Measurements from ENCODE around the gene C7orf57. TPM values are rescaled to one million over a fixed set of nuclear protein-coding genes. Genes with fewer than 3 reads are reported as not detected.
"Not testable (repeated sequence)": the region's sequence is repeated elsewhere in the genome, so short reads cannot be mapped to it uniquely, and the experiment has no call there.

The C7orf57 gene
- total RNA-seq: under 1 TPM; 0.32 to 0.95 TPM

DNA sequence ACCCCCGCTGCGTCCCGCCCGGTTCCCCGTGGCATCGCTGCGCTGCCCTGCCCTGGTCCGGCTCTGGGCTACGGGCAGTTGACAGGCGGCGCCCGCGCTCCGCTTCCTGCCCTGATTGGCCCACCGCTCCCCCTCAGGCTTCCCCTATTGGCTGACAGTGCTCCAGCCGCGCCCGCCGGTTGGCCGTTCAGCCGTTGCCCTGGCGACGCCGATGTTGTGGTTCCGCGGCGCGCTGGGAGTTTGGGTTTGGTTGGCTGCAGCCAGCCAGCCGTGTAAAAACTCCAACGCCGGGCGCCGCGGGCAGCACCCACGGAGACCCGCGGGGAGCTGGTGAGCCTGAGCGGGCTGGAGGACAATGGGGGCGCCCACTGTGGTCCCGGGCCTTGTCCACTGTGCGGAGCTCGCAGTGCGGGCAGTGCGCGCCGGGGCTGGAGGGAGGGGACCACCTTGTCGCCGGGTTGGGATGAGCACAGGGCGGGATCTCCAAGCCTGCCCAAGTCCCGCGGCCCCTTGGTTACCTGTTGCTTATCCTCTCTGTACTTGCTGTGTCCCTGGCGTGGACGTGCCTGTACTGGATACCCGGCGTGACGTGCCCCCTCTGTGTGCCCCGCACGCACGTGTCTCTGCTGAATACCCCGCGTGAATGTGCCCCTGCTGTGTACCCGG, at the start of gene C7orf57:
Gene C7orf57, plus strand, starts transcription at position 243 of the 666 bp plus-strand sequence. CDS start 766 bp downstream, outside the sequence.
- Mint-ChIP-seq H3K36me3 (ENCODE audit: low read depth) (no peaks in the 10 kb centered on the region), H3K9me3 (no peaks in the 10 kb centered on the region), H3K27me3 (peaks cover 22% of the 10 kb centered on the region), H3K4me1 (peaks cover 6% of the 10 kb centered on the region), H3K4me3 (peak within 1 kb of the TSS; percentile 86), H3K27ac (peak within 1 kb of the TSS; percentile 71)
- peak; percentile 100 for ATAC-seq (replicated peaks)

DNA sequence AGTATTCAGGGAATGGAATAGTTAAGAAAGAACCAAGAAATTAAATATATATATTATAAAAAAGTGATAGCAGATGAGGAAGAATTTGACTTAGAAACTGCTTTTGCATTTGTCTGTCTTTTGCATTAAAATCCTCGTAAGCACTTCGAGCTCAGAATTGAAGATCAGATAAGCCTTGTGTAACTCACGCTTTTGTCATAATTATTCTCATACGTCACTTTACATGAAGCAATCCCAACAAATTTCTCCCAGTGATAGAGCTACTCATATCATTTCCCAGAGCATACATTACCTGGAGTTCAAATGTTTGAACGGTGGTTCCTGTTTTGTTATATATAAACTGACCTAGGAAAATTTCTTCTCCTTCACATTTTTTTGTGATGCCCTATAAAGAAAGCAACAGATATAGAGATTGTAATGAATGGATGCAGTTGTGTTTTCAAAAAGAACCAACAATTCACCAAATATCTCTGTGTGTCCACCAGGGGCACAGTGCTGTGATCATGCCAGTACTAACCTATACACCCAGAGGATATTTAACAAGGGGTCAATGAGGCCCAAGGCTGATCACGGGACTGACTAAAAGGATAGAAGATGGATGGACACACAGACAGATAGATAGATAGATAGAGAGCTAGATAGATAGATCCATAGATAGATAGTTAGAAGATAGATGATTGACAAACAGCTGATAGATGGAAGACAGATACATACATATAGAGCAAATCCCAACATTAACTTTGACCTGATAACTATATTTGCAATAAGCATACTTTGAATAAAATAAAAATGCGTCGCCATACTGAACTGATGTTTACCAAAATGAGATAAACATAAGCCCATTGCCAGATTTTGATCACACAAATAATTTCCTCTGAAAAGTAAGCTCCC, 46.6 kb upstream of the C7orf57 start:
- Mint-ChIP-seq H3K4me3 (no peak overlapping the region), H3K36me3 (ENCODE audit: low read depth) (no peaks in the 10 kb centered on the region), H3K27ac (no peak overlapping the region), H3K4me1 (peaks cover 19% of the 10 kb centered on the region), H3K9me3 (no peaks in the 10 kb centered on the region), H3K27me3 (no peaks in the 10 kb centered on the region)
- ATAC-seq (replicated peaks): no peak

DNA sequence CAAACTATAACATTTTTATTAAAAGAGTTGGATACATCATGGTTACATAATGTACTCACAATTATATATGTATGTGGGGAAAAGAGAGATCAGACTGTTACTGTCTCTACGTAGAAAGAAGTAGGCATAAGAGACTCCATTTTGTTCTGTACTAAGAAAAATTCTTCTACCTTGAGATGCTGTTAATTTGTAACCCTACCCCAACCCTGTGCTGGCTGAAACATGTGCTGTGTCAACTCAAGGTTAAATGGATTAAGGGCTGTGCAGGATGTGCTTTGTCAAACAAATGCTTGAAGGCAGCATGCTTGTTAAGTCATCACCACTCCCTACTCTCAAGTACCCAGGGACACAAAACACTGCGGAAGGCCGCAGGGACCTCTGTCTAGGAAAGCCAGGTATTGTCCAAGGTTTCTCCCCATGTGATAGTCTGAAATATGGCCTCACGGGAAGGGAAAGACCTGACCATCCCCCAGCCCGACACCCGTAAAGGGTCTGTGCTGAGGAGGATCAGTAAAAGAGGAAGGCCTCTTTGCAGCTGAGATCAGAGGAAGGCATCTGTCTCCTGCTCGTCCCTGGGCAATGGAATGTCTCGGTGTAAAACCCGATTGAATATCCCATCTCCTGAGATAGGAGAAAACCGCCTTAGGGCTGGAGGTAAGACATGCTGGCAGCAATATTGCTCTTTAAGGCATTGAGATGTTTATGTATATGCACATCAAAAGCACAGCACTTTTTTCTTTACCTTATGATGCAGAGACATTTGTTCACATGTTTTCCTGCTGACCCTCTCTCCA, 45.5 kb upstream of the C7orf57 start:
- H3K27me3 Mint-ChIP-seq; H3K9me3 Mint-ChIP-seq; H3K27ac Mint-ChIP-seq; H3K36me3 Mint-ChIP-seq (ENCODE audit: low read depth); H3K4me3 Mint-ChIP-seq; ATAC-seq (replicated peaks): not testable (repeated sequence)
- peaks cover 23% of the 10 kb centered on the region for H3K4me1 Mint-ChIP-seq

DNA sequence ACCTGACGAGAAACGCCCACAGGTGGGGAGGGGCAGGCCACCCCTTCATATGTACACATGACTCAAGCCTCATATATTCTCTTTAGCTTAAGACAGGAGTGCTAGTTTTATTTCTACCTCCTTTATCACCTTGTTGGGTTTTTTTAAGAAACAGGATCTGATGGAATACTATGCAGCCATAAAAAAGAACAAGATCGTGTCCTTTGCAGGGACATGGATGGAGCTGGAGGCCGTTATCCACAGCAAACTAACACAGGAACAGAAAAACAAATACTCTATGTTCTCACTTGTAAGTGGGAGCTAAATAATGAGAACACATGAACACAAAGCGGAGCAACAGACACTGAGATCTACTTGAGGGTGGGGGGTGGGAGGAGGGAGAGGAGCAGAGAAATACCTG, 44.8 kb upstream of the C7orf57 start:
- Mint-ChIP-seq H3K27ac (no peak overlapping the region), H3K9me3 (peaks cover 6% of the 10 kb centered on the region), H3K4me1 (peaks cover 25% of the 10 kb centered on the region), H3K36me3 (ENCODE audit: low read depth) (no peaks in the 10 kb centered on the region), H3K4me3 (peak overlapping the region; percentile 38), H3K27me3 (no peaks in the 10 kb centered on the region)
- no peak for ATAC-seq (replicated peaks)

DNA sequence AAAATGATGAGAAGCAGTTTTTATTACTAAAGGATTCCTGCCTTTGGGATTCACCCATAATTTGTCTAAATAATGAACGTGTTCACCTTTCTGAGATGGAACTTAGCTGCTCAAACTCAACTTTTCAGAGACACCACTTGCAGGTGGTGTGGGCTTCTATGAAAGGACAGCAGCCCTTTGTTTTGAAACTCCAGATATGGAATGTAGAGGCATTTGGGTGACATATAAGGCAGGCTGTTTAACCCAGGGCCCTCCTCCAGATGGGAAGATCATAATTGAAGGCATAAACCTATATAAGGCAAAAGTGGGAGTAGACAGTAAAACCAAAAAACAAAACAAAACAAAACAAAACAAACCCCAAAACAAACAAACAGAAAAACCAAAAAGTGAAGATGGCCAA, 44.1 kb upstream of the C7orf57 start:
- peak; percentile 8 for ATAC-seq (replicated peaks)
- Mint-ChIP-seq H3K9me3 (peaks cover 6% of the 10 kb centered on the region), H3K27me3 (no peaks in the 10 kb centered on the region), H3K4me3 (peak overlapping the region; percentile 91), H3K4me1 (peaks cover 25% of the 10 kb centered on the region), H3K36me3 (ENCODE audit: low read depth) (no peaks in the 10 kb centered on the region), H3K27ac (peak overlapping the region; percentile 89)

DNA sequence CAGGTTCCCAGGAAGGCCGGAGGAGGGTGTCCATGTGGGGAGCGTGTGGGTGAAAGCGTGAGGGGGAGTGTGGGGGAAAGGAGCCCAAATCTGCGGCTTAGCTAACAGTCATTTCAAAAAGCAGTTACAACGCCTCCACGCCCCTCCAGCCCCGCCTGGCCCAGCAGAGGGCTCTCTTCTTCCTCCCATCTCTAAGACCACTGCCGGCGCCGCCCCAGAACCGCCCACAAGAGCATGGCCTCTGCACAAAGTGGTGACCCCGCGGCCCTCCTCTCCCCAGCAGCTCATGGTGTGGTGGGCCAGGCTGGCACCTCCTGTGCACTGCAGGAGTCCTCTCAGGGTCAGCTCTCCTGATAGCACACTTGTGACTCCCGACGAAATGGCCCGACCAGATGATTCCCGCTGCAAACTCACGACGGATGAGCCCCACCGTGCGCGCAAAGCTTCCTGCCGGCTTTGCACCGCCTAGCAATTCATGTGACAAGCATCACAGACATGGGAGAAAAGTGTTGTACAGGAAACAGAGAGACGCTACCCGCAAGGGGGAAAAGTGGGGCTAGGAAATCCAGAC, 43.5 kb upstream of the C7orf57 start:
- Mint-ChIP-seq H3K4me1 (peaks cover 25% of the 10 kb centered on the region), H3K27me3 (no peaks in the 10 kb centered on the region), H3K4me3 (peak overlapping the region; percentile 91), H3K27ac (peak overlapping the region; percentile 89), H3K36me3 (ENCODE audit: low read depth) (no peaks in the 10 kb centered on the region), H3K9me3 (peaks cover 6% of the 10 kb centered on the region)
- peak; percentile 97 for ATAC-seq (replicated peaks)

DNA sequence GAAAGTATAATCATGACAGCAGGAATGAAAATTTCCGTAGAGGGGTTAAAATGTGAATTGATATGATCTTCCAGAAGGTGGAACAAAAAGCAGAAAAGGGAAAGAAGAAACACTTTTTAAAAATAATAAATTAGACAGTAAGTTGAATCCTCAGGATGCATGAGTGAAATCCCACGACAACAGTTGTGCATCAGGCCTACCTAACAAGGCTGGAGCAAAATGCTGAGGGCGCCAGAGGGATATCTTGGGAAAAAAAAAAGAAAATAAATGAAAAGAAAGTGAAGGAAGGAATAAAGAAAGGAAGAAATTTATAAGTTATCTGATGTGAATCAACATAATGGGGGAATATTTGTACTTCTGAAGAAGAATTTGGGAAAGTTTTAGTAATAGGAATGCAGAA, 42.9 kb upstream of the C7orf57 start:
- Mint-ChIP-seq H3K9me3 (peaks cover 6% of the 10 kb centered on the region), H3K4me1 (peaks cover 25% of the 10 kb centered on the region), H3K36me3 (ENCODE audit: low read depth) (no peaks in the 10 kb centered on the region), H3K4me3 (peak overlapping the region; percentile 91), H3K27me3 (no peaks in the 10 kb centered on the region), H3K27ac (peak overlapping the region; percentile 89)
- ATAC-seq (replicated peaks): no peak

DNA sequence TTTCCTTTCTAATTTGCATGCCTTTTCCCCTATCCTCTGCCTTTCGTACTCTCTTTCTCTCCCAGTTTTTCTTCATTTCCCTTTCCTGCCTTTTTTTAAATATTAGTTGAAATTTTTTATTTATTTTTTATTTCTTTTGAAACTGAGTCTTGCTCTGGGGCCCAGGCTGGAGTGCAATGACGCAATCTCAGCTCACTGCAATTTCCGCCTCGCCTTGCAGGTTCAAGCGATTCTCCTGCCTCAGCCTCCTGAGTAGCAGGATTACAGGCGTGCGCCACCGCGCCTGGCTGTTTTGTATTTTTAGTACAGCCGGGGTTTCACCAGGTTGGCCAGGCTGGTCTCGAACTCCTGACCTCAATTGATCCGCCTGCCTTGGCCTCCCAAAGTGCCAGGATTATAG, 35.9 kb upstream of the C7orf57 start:
- ATAC-seq (replicated peaks): no peak
- H3K36me3 Mint-ChIP-seq (ENCODE audit: low read depth): no peaks in the 10 kb centered on the region
- no peaks in the 10 kb centered on the region for H3K27me3 Mint-ChIP-seq
- H3K4me1 Mint-ChIP-seq: peaks cover 6% of the 10 kb centered on the region
- peaks cover 6% of the 10 kb centered on the region for H3K9me3 Mint-ChIP-seq
- H3K4me3 Mint-ChIP-seq: no peak overlapping the region
- no peak overlapping the region for H3K27ac Mint-ChIP-seq

DNA sequence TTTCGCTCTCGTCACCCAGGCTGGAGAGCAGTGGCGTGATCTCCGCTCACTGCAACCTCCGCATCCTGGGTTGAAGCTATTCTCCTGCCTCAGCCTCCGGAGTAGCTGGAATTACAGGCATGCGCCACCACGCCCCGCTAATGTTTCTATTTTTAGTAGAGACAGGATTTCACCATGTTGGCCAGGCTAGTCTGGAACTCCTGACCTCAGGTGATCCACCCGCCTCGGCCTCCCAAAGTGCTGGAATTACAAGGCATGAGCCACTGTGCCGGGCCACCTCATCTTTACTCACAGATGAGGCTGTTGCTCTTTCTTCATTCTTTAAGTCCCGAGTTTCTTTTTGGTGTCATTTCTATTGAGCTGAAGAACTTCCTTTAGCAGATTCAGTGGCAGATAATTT, 35.2 kb upstream of the C7orf57 start:
- not testable (repeated sequence) for H3K4me1 Mint-ChIP-seq; H3K9me3 Mint-ChIP-seq; ATAC-seq (replicated peaks); H3K36me3 Mint-ChIP-seq (ENCODE audit: low read depth); H3K27me3 Mint-ChIP-seq; H3K27ac Mint-ChIP-seq; H3K4me3 Mint-ChIP-seq

DNA sequence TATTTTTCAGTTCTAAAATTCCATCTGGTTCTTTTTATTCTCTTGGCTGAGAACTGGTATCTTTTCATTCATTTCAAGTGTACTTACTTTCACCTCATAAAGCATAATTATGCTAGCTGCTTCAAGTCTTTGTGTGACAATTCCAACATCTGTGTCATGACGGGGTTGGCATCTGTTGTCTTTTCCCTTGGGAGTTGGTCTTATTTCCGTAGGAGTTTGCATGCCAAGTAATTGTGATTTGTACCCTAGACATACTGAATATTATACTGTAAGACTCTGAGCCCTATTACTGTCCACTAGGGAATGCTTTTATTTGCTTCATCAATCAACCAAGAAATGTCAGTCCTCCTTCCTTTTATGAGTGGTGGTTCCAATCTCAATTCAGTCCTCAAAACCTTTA, 31.3 kb upstream of the C7orf57 start:
- H3K4me1 Mint-ChIP-seq: no peaks in the 10 kb centered on the region
- no peak for ATAC-seq (replicated peaks)
- H3K27ac Mint-ChIP-seq: no peak overlapping the region
- H3K27me3 Mint-ChIP-seq: peaks cover 3% of the 10 kb centered on the region
- H3K36me3 Mint-ChIP-seq (ENCODE audit: low read depth): no peaks in the 10 kb centered on the region
- no peaks in the 10 kb centered on the region for H3K9me3 Mint-ChIP-seq
- no peak overlapping the region for H3K4me3 Mint-ChIP-seq

DNA sequence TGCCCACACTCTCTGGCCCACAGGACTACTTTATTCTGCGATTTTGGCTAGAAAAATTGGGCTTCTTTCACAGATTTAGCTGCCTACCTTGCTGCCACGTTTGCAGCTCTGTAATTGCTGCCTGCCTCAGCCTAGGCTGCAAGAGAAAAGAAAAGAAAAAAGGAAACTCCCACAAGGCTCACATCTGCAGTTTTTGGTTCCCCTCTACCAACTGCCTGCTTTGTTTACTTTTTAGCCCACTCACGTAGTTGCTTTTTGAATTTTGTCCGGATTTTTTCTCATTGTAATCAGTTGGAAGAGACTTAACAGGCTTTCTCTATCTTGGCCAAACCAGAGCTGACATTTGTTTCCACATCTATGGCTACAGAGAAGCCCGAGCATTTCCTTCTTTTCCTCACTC, 30.7 kb upstream of the C7orf57 start:
- Mint-ChIP-seq H3K27me3 (peaks cover 3% of the 10 kb centered on the region), H3K9me3 (no peaks in the 10 kb centered on the region), H3K36me3 (ENCODE audit: low read depth) (no peaks in the 10 kb centered on the region), H3K27ac (no peak overlapping the region), H3K4me1 (no peaks in the 10 kb centered on the region), H3K4me3 (no peak overlapping the region)
- ATAC-seq (replicated peaks): no peak

DNA sequence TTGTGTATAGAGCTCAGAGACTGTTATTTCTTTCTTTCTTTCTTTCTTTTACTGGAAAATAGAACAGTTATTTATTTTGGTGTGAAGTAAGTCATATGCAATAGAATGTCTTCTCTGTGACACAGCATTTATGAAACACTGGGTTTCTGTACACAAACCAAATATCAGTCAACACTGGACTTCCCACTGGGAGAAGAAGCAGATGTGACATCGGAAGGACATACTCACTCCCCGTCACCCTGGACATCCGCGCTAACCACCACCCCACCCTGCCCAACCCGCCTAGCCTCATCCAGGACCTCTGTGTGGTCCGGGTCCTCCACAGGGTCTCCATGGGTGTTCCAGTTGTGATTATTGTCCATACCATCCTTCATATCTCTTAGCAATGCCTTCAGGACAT, 28.5 kb upstream of the C7orf57 start:
- no peak overlapping the region for H3K27ac Mint-ChIP-seq
- no peaks in the 10 kb centered on the region for H3K9me3 Mint-ChIP-seq

DNA sequence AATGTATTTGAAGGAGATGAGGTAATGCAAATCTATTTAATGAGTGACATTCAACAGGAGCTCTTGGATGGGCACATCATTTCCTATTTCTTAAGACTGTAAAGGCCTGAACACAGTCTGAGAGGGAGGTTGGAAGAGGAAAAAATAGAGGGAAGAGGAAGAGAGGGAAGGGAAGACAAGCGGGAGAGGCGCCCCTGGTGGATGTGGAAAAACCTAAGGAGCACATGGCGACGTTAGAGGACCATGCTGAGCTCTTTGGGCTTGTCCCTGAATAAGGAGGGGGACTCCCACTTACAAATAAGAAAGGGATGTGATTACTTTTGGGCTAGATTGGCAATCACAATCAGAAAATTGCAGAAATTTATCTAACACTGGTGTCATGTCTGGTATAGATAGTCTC, 26.1 kb upstream of the C7orf57 start:
- H3K4me1 Mint-ChIP-seq: no peaks in the 10 kb centered on the region
- H3K27ac Mint-ChIP-seq: no peak overlapping the region
- peaks cover 3% of the 10 kb centered on the region for H3K27me3 Mint-ChIP-seq
- no peak for ATAC-seq (replicated peaks)
- no peaks in the 10 kb centered on the region for H3K36me3 Mint-ChIP-seq (ENCODE audit: low read depth)
- no peak overlapping the region for H3K4me3 Mint-ChIP-seq
- H3K9me3 Mint-ChIP-seq: no peaks in the 10 kb centered on the region

More for the DNA sequence above, 28.5 kb upstream of the C7orf57 start:
- ATAC-seq (replicated peaks): no peak
- Mint-ChIP-seq H3K4me3 (no peak overlapping the region), H3K4me1 (no peaks in the 10 kb centered on the region), H3K36me3 (ENCODE audit: low read depth) (no peaks in the 10 kb centered on the region), H3K27me3 (peaks cover 3% of the 10 kb centered on the region)

DNA sequence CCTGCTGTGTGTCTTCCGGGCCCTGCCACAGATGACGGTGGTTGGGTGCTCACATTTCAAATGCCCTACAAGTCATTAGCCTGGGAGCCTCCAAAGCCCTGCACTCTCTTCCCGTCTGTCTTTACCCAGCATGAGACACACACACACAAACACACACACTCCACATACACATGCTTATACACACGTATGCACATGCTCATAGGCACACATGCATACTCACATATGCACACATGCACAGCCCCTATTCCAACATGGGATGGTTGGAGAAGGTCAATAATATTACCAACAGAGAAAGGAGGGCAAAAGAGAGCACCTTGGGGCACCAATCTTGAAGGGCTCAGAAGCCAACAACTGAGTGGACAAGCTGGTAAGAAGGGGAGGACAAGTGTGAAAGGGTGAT, 25.4 kb upstream of the C7orf57 start:
- H3K27me3 Mint-ChIP-seq: peaks cover 3% of the 10 kb centered on the region
- H3K36me3 Mint-ChIP-seq (ENCODE audit: low read depth): no peaks in the 10 kb centered on the region
- H3K27ac Mint-ChIP-seq: no peak overlapping the region
- H3K4me3 Mint-ChIP-seq: no peak overlapping the region
- H3K4me1 Mint-ChIP-seq: no peaks in the 10 kb centered on the region
- H3K9me3 Mint-ChIP-seq: no peaks in the 10 kb centered on the region
- no peak for ATAC-seq (replicated peaks)

Measured in activated T-helper 17 cell treated with anti-CD3 and anti-CD28 coated beads, Interleukin-2, amount 50 U/mL, for 72 hours (primary cell).